ENCODE measurements around the gene DOC2B.

The DOC2B gene

GRCh38 chr17:149897-150584, 31.4 kb downstream of the DOC2B start:
- no peaks in the 10 kb centered on the region for H3K27me3 ChIP-seq (ENCODE audit: control insufficient read depth in 1 of 2, insufficient read depth in 2 of 2, low read length in 2 of 2)
- H3K4me3 ChIP-seq (ENCODE audit: low read length in 2 of 2): no peak overlapping the region
- no peaks in the 10 kb centered on the region for H3K4me1 ChIP-seq (ENCODE audit: control insufficient read depth, insufficient read depth, low read length)
- H3K9me3 ChIP-seq (ENCODE audit: control insufficient read depth in 2 of 2, low read length in 2 of 2): no peaks in the 10 kb centered on the region
- H3K36me3 ChIP-seq (ENCODE audit: control insufficient read depth in 2 of 2, insufficient read depth in 2 of 2, low read length in 2 of 2): no peaks in the 10 kb centered on the region
- no peak overlapping the region for H3K27ac ChIP-seq (ENCODE audit: low read length)
- H3K9ac ChIP-seq (ENCODE audit: low read length in 2 of 2): no peak overlapping the region

GRCh38 chr17:149231-149630, 32.2 kb downstream of the DOC2B start:
- Histone ChIP-seq H3K36me3 (ENCODE audit: control insufficient read depth in 2 of 2, insufficient read depth in 2 of 2, low read length in 2 of 2) (no peaks in the 10 kb centered on the region), H3K9ac (ENCODE audit: low read length in 2 of 2) (no peak overlapping the region), H3K4me1 (ENCODE audit: control insufficient read depth, insufficient read depth, low read length) (no peaks in the 10 kb centered on the region), H3K9me3 (ENCODE audit: control insufficient read depth in 2 of 2, low read length in 2 of 2) (no peaks in the 10 kb centered on the region), H3K4me3 (ENCODE audit: low read length in 2 of 2) (no peak overlapping the region), H3K27ac (ENCODE audit: low read length) (no peak overlapping the region), H3K27me3 (ENCODE audit: control insufficient read depth in 1 of 2, insufficient read depth in 2 of 2, low read length in 2 of 2) (no peaks in the 10 kb centered on the region)

- Histone ChIP-seq H3K27me3 (ENCODE audit: control insufficient read depth in 1 of 2, insufficient read depth in 2 of 2, low read length in 2 of 2) (no peaks in the 10 kb centered on the region), H3K36me3 (ENCODE audit: control insufficient read depth in 2 of 2, insufficient read depth in 2 of 2, low read length in 2 of 2) (no peaks in the 10 kb centered on the region), H3K4me3 (ENCODE audit: low read length in 2 of 2) (no peak overlapping the region), H3K9me3 (ENCODE audit: control insufficient read depth in 2 of 2, low read length in 2 of 2) (no peaks in the 10 kb centered on the region), H3K4me1 (ENCODE audit: control insufficient read depth, insufficient read depth, low read length) (no peaks in the 10 kb centered on the region), H3K27ac (ENCODE audit: low read length) (no peak overlapping the region), H3K9ac (ENCODE audit: low read length in 2 of 2) (no peak overlapping the region)
These were observed 32.7 kb downstream of the DOC2B start for GRCh38 chr17:148757-149156.

DNA sequence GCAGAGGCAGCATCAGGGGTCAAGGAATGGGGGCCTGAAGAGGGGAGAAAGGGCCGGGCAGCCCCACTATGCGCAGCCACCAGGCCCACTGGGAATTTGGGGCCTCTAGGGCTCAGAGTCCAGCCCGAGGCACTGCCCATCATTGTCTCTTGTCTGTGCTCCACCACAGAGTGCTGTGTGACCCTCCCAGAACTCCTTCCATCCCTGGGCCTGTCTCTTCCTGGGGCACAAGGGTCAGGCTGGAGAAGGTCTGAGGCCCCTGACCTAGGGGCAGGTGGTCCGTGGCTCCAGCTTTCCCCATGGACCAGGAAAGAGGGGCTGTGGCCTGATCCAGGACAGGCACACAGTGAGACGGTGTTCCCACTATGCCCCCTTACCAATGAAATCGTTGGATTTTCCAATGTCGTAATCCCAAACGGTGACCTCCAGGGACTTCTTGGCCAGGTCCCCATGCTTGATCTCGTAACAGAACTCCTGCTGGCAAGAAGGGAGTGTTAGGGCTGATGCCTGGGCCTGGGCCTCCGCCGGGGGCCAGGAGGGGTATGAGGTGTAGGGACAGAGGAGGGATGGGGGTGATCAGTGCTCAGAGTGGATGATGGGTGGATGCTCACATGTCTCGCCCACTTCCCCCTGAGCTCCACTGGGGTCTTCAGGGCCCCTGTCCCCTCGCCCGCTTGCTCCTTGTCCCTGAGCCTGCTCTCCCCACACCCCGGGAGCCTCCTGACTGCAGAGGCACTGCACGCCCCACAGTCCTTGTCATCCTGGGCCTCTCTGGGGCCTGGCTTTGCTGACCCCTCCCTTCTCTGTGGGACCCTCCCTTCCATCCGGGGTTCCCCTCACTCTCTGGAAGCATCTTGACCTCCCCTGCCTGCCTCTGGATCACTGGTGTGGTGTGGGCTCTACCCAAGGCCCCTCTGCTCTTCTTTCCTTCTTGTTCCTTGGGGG, 33.4 kb downstream of the DOC2B start:
- Histone ChIP-seq H3K4me3 (ENCODE audit: low read length in 2 of 2) (no peak overlapping the region), H3K36me3 (ENCODE audit: control insufficient read depth in 2 of 2, insufficient read depth in 2 of 2, low read length in 2 of 2) (no peaks in the 10 kb centered on the region), H3K4me1 (ENCODE audit: control insufficient read depth, insufficient read depth, low read length) (no peaks in the 10 kb centered on the region), H3K9ac (ENCODE audit: low read length in 2 of 2) (no peak overlapping the region), H3K9me3 (ENCODE audit: control insufficient read depth in 2 of 2, low read length in 2 of 2) (no peaks in the 10 kb centered on the region), H3K27me3 (ENCODE audit: control insufficient read depth in 1 of 2, insufficient read depth in 2 of 2, low read length in 2 of 2) (no peaks in the 10 kb centered on the region), H3K27ac (ENCODE audit: low read length) (no peak overlapping the region)

GRCh38 chr17:146983-147761, 34.3 kb downstream of the DOC2B start:
- H3K4me1 ChIP-seq (ENCODE audit: control insufficient read depth, insufficient read depth, low read length): no peaks in the 10 kb centered on the region
- H3K27ac ChIP-seq (ENCODE audit: low read length): no peak overlapping the region
- no peaks in the 10 kb centered on the region for H3K36me3 ChIP-seq (ENCODE audit: control insufficient read depth in 2 of 2, insufficient read depth in 2 of 2, low read length in 2 of 2)
- no peak overlapping the region for H3K9ac ChIP-seq (ENCODE audit: low read length in 2 of 2)
- no peaks in the 10 kb centered on the region for H3K9me3 ChIP-seq (ENCODE audit: control insufficient read depth in 2 of 2, low read length in 2 of 2)
- H3K27me3 ChIP-seq (ENCODE audit: control insufficient read depth in 1 of 2, insufficient read depth in 2 of 2, low read length in 2 of 2): peaks cover 0 to under 1% of the 10 kb centered on the region in 2 donors
- H3K4me3 ChIP-seq (ENCODE audit: low read length in 2 of 2): no peak overlapping the region

DNA sequence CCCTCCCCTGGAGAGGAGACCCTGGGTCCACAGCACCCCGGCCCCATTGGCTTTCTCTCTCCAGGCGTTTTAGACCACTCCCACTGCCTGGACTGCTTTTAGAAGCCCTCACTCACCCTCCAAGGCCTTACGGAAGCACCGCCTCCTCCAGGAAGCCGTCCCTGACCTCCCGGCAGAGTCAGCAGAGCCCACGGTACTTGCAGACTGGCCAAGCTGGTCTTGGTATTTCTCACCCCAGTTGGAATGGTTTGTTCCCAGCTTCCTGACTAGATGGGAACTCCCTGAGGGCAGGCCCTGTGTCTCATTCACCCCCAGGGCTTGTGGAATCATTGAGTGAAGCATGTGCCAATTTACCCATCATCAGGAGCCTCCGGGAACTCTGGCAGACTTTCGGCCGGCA, 34.9 kb downstream of the DOC2B start:
- Histone ChIP-seq H3K27me3 (ENCODE audit: control insufficient read depth in 1 of 2, insufficient read depth in 2 of 2, low read length in 2 of 2) (peaks cover 0 to 2% of the 10 kb centered on the region in 2 donors), H3K36me3 (ENCODE audit: control insufficient read depth in 2 of 2, insufficient read depth in 2 of 2, low read length in 2 of 2) (no peaks in the 10 kb centered on the region), H3K27ac (ENCODE audit: low read length) (no peak overlapping the region), H3K9ac (ENCODE audit: low read length in 2 of 2) (no peak overlapping the region), H3K4me3 (ENCODE audit: low read length in 2 of 2) (no peak overlapping the region), H3K4me1 (ENCODE audit: control insufficient read depth, insufficient read depth, low read length) (no peaks in the 10 kb centered on the region), H3K9me3 (ENCODE audit: control insufficient read depth in 2 of 2, low read length in 2 of 2) (no peaks in the 10 kb centered on the region)

DNA sequence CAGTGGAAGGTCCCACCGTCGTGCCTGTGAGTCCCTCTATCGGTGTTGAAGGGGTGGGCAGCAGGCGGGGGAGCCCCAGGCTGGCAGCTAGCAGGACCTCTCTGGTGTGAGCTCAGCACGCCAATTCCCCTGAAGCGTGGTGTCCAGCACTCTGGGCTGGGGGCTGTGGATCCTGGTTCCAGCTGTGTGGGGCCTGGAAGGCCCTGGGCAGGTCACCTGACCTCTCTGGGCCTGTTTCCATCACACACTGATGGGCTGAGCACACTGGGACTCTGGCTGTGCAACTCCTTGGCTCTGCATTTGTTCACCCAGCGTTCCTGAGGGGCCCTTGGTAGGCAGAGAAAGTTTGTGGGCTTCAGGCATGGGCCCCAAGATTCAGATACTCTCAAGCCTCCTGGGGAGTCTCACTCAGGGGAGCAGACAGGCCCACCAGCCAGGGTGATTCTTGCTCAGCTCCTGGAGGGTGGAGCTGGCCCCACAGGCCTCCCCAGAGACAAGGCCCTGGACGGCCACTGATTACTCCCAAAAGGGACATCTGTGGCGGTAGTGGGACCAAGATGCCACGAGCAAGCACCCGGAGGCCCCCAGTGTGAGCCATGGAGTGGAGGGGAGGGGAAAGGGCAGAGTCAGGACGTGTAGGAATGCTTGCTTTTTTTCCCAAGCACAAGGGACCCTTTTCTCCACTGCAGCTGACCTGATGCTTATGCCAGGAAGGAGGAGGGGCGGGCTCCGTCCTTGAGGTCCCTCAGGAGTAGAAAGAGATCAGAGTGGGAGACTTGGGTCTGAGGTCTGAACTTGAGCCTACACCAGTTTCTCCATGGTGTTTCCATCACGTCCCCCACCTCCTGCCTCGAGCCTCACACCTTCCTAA, 35.5 kb downstream of the DOC2B start:
- peaks cover 0 to 2% of the 10 kb centered on the region in 2 donors for H3K27me3 ChIP-seq (ENCODE audit: control insufficient read depth in 1 of 2, insufficient read depth in 2 of 2, low read length in 2 of 2)
- H3K4me1 ChIP-seq (ENCODE audit: control insufficient read depth, insufficient read depth, low read length): no peaks in the 10 kb centered on the region
- no peak overlapping the region for H3K27ac ChIP-seq (ENCODE audit: low read length)
- no peak overlapping the region for H3K4me3 ChIP-seq (ENCODE audit: low read length in 2 of 2)
- H3K9me3 ChIP-seq (ENCODE audit: control insufficient read depth in 2 of 2, low read length in 2 of 2): no peaks in the 10 kb centered on the region
- H3K36me3 ChIP-seq (ENCODE audit: control insufficient read depth in 2 of 2, insufficient read depth in 2 of 2, low read length in 2 of 2): no peaks in the 10 kb centered on the region
- H3K9ac ChIP-seq (ENCODE audit: low read length in 2 of 2): no peak overlapping the region

DNA sequence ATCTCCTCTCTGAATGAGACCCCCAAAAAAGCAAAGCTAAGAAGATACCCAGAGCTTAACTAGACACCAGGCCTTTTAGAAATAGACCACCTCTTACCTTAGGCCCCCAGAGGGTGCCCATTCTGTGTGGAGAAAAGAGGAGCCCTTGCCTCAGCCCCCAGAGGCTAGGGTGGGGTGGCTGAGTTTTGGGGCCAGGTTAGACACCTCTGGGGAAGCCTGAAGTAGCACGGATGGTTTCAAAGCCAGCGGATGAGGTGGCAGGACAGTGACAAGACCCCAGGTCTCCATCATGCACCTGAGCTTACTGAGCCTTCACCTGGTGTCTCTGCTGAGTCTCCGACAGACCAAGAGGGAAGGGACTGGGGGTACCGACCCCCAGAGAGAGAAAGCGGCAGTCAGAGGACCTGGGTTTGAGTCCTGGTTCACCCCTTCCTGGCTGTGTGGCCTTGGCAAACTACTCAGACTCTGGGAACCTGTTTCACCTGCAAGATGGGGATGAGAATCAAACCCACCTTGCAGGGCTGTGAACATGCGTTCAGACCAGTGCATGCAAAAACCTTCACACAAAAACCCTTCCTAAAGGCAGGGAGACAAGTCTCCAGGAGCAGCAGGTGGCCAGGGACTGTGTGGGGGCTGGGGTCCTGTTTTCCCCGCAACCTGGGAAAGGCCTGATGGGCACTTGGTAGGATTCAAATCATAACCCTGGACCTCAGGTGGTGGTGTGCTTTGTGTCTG, 36.3 kb downstream of the DOC2B start:
- H3K9me3 ChIP-seq (ENCODE audit: control insufficient read depth in 2 of 2, low read length in 2 of 2): no peaks in the 10 kb centered on the region
- no peaks in the 10 kb centered on the region for H3K36me3 ChIP-seq (ENCODE audit: control insufficient read depth in 2 of 2, insufficient read depth in 2 of 2, low read length in 2 of 2)
- H3K27ac ChIP-seq (ENCODE audit: low read length): no peak overlapping the region
- no peak overlapping the region for H3K4me3 ChIP-seq (ENCODE audit: low read length in 2 of 2)
- H3K4me1 ChIP-seq (ENCODE audit: control insufficient read depth, insufficient read depth, low read length): no peaks in the 10 kb centered on the region
- peaks cover 0 to 2% of the 10 kb centered on the region in 2 donors for H3K27me3 ChIP-seq (ENCODE audit: control insufficient read depth in 1 of 2, insufficient read depth in 2 of 2, low read length in 2 of 2)
- no peak overlapping the region for H3K9ac ChIP-seq (ENCODE audit: low read length in 2 of 2)

DNA sequence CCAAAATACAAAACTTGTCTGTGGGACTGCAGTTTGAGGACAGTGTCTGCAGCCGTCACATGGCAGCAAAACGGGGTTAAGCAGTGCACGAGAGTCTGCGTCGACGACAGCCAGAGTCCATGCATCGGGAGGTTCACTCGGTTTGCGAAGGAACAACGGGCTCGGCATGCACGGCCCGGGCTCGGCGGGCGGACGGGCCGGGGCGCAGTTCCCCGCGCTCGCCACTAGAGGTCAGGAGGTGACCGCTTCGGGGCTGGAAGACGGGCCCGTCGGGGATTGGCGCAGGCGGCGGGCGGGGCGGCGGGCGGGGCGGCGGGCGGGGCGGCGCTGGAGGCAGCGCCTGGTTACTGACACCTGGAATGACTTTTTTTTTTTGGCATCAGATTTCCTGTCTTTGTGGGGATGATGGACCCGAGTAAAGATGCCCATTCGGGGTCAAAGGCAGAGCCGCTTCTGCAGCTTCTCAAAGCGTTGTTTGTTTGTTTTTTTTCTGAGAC, 37.6 kb downstream of the DOC2B start:
- Histone ChIP-seq H3K36me3 (ENCODE audit: control insufficient read depth in 2 of 2, insufficient read depth in 2 of 2, low read length in 2 of 2) (no peaks in the 10 kb centered on the region), H3K27me3 (ENCODE audit: control insufficient read depth in 1 of 2, insufficient read depth in 2 of 2, low read length in 2 of 2) (peaks cover 0 to 2% of the 10 kb centered on the region in 2 donors), H3K9ac (ENCODE audit: low read length in 2 of 2) (no peak overlapping the region), H3K27ac (ENCODE audit: low read length) (no peak overlapping the region), H3K9me3 (ENCODE audit: control insufficient read depth in 2 of 2, low read length in 2 of 2) (no peaks in the 10 kb centered on the region), H3K4me3 (ENCODE audit: low read length in 2 of 2) (no peak overlapping the region), H3K4me1 (ENCODE audit: control insufficient read depth, insufficient read depth, low read length) (no peaks in the 10 kb centered on the region)
